Rectal smooth muscle tissue (tissue), 1 donor: ENCODE data around the gene ITPRID2.
"Not testable (repeated sequence)": the region's sequence is repeated elsewhere in the genome, so short reads cannot be mapped to it uniquely, and the experiment has no call there.

Experiments used
- H3K27ac ChIP-seq: one replicate; pipeline ENCODE4 v1.7.0; 2013; ENCODE audit warnings: low read depth, low read length, inconsistent platforms
- H3K27me3 ChIP-seq: one replicate; pipeline ENCODE4 v1.7.0; 2013; ENCODE audit warnings: low read length; ENCODE audit not compliant: control insufficient read depth, insufficient read depth
- H3K36me3 ChIP-seq: one replicate; pipeline ENCODE4 v1.7.0; 2013; ENCODE audit warnings: low read length; ENCODE audit not compliant: control insufficient read depth, insufficient read depth
- H3K4me1 ChIP-seq: one replicate; pipeline ENCODE4 v1.7.0; 2013; ENCODE audit warnings: low read length; ENCODE audit not compliant: control insufficient read depth, insufficient read depth
- H3K4me3 ChIP-seq: one replicate; pipeline ENCODE4 v1.7.0; 2013; ENCODE audit warnings: low read length
- H3K9ac ChIP-seq: one replicate; pipeline ENCODE4 v1.7.0; 2013; ENCODE audit warnings: low read length

ITPRID2 gene

DNA sequence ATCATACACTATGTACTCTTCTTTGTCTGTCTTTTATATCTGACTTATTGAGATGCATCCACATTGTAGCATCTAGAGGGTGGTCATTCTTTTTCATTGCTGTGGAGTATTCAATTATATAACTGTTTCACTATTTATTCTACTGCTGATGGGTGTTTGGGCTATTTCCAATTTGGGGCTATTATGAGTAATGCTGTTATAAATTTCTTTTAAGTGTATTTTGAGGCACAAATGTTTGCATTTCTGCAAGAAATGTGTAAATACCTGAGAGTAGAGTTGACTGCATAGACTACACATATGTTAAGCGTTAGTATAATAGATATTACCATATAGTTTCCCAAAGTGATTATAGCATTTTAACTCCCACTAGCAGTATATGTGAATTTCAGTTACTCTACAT lies 67.2 kb downstream of the ITPRID2 start:
- Histone ChIP-seq H3K27ac (no peak overlapping the region), H3K9ac (no peak overlapping the region), H3K36me3 (no peaks in the 10 kb centered on the region), H3K4me1 (no peaks in the 10 kb centered on the region), H3K4me3 (no peak overlapping the region), H3K27me3 (no peaks in the 10 kb centered on the region)

DNA sequence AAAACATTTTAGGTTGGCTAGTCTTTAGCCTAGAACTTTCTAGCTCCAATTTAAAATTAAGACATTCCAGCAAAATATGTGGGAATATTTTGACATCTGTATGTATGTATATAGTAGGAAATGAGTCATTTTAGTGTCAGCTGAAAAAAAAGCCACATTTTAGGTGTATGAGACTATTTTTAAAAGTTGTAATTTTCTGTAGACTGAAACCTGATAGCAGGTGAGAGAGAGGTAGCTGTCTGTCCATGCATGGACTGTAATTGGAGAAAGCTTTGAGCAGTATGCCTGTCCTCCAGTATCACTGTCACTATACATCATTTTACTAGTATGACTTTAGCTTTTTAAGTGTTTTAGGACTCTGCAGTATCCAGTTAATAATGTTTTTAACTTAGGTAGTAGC lies 68.0 kb downstream of the ITPRID2 start:
- H3K9ac ChIP-seq, result no peak overlapping the region
- H3K27me3 ChIP-seq, result no peaks in the 10 kb centered on the region
- H3K4me3 ChIP-seq, result no peak overlapping the region
- no peaks in the 10 kb centered on the region for H3K4me1 ChIP-seq
- H3K27ac ChIP-seq, result no peak overlapping the region
- no peaks in the 10 kb centered on the region for H3K36me3 ChIP-seq

DNA sequence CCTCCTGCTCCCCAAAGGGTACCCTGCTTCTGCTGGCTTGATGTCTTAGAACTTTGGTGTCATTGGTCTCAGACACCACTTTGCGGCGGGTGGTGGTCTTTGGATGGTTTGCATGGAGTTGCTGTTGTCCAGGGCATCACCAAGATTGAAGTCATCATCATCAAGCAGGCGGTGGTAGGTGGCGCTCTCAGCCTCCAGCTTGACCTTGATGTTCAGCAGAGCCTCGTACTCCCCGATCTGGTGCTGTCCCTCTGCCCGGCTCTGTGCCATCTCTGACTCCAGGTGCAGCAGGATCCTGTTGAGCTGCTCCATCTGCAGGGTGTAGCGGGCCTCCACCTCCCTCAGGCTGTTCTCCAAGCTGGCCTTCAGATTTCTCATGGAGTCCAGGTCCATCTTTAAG lies 69.6 kb downstream of the ITPRID2 start:
- not testable (repeated sequence) for H3K9ac ChIP-seq, H3K27me3 ChIP-seq, H3K36me3 ChIP-seq, H3K27ac ChIP-seq, H3K4me1 ChIP-seq, H3K4me3 ChIP-seq

DNA sequence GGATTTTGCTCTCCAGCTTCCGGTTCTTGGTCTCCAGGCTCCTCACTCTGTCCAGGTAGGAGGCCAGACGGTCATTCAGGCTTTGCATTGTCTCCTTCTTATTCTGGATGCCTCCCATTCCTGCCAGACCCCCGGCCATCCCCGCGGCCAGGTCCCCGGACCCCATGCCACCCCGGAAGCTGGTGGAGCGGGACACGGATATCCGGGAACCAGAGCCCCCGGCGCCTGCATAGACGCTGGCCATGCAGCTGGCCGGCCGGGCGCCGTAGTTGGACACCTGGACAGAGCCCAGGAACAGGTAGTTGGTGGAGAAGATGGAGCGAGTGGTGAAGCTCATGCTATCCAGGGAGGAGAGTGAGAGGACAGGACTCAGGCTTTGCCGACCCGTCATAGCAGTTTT lies 70.6 kb downstream of the ITPRID2 start:
- no peak overlapping the region for H3K4me3 ChIP-seq
- H3K36me3 ChIP-seq, result no peaks in the 10 kb centered on the region
- H3K4me1 ChIP-seq, result no peaks in the 10 kb centered on the region
- no peak overlapping the region for H3K9ac ChIP-seq
- H3K27ac ChIP-seq, result no peak overlapping the region
- no peaks in the 10 kb centered on the region for H3K27me3 ChIP-seq

DNA sequence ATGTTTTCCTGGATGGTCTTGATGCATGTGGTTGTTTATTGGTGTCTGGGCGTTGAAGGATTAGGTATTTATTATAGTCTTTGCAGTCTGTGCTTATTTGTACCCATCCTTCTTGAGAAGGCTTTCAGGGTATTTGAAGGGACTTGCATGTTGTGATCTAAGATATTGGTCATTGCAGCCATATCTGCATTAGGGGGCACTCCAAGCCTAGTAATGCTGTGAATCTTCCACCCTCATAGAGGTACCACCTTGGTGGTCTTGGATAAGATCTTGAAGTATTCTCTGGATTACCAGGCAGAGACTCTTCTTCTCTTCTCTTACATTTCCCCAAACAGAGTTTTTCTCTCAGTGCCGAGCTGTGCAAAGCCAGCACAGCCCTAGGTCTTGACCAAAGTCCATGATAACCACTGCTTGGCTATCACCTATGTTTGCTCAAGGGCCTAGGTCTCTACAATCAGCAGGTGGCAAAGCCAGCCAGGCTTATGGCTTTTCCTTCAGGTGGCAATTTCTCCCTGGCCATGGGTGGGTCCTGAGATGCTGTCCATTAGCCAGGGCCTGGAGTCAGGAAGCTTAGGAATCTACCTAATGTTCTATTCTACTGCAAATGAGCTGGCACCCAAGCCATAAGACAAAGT lies 78.7 kb downstream of the ITPRID2 start:
- no peaks in the 10 kb centered on the region for H3K4me1 ChIP-seq
- H3K4me3 ChIP-seq, result no peak overlapping the region
- H3K9ac ChIP-seq, result no peak overlapping the region
- H3K36me3 ChIP-seq, result no peaks in the 10 kb centered on the region
- no peak overlapping the region for H3K27ac ChIP-seq
- no peaks in the 10 kb centered on the region for H3K27me3 ChIP-seq

DNA sequence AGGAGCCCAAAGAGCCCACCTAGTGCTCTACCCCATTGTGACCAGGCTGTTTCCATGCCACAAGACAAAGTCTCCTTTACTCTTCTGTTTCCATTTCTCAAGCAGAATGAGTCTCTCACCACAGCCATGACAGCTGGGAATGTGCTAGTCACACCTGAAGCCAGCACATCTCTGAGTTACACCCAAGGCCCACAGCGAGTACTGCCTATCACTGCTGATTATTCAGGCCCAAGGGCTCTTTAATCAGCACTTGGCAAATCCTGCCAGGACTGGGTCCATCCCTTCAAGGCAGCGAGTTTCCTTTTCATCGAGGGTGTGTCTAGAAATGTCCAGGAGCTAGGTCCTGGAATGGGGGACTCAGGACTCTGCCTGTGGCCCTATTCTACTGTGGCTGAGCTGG lies 79.5 kb downstream of the ITPRID2 start:
- H3K36me3 ChIP-seq, result no peaks in the 10 kb centered on the region
- H3K27ac ChIP-seq, result no peak overlapping the region
- no peaks in the 10 kb centered on the region for H3K4me1 ChIP-seq
- H3K27me3 ChIP-seq, result no peaks in the 10 kb centered on the region
- H3K4me3 ChIP-seq, result no peak overlapping the region
- no peak overlapping the region for H3K9ac ChIP-seq

DNA sequence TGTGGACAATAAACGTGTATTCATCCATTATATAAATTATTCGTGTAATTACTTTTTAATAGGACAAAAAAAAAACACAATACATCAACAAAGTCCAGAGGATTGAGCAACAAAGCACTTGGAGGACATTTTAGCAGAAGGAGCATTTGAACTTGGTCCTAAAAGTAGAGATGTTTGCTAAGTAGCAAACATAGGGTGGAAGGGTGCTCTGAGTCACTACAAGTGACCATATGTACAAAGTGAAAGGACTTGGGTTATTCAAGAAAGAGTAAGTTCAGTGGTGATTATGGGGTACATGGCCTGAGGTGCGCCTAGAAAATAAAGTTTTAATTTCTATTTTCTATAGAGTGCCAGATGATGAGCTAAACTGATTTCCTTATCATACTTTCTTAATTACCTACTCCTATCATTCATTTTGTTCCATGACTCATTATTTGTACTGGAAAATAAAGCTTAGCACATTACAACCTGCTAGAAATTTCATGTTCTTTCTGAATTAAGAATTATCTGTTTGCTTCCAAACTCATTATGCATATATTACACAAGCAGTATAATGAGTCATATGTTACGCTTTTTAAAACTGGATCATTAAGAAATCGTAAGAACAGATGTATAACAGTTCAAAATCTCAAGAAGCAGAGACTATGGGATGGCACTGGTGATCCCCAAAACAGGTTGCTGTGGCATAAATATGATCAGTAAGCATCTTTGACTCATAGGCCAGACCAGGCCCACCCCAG lies 81.1 kb downstream of the ITPRID2 start:
- Histone ChIP-seq H3K4me3 (no peak overlapping the region), H3K4me1 (no peaks in the 10 kb centered on the region), H3K27me3 (no peaks in the 10 kb centered on the region), H3K27ac (no peak overlapping the region), H3K9ac (no peak overlapping the region), H3K36me3 (no peaks in the 10 kb centered on the region)

DNA sequence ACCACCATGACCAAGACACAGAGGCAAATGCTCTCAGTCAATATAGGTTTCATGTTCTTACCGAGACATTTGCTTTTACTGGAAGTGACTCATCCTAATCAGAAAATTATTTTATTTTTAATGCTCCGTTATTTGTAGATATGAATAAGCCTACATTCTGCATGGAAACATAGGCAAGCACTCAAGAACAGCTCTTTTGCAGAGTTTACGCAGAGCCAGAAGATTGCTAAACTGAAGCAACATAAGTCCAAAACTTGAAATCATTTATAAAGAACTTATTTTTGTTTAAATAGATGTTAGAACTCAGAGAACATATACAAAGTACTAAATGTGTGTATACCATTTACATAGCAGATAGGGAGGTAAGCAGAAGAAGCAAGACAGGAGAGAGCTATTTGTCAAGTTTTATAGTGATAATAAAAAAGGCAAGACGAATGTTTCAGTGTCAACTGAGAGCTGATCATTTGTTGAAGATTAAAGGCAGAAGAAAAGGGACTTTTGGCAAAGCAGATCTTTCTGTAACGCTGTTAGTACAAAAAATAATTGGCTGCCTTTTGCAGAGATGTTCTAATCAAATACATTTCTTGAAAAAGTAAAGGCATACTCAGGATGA lies 81.7 kb downstream of the ITPRID2 start:
- H3K27ac ChIP-seq, result no peak overlapping the region
- H3K4me3 ChIP-seq, result no peak overlapping the region
- H3K9ac ChIP-seq, result no peak overlapping the region
- H3K27me3 ChIP-seq, result no peaks in the 10 kb centered on the region
- H3K36me3 ChIP-seq, result no peaks in the 10 kb centered on the region
- no peaks in the 10 kb centered on the region for H3K4me1 ChIP-seq

DNA sequence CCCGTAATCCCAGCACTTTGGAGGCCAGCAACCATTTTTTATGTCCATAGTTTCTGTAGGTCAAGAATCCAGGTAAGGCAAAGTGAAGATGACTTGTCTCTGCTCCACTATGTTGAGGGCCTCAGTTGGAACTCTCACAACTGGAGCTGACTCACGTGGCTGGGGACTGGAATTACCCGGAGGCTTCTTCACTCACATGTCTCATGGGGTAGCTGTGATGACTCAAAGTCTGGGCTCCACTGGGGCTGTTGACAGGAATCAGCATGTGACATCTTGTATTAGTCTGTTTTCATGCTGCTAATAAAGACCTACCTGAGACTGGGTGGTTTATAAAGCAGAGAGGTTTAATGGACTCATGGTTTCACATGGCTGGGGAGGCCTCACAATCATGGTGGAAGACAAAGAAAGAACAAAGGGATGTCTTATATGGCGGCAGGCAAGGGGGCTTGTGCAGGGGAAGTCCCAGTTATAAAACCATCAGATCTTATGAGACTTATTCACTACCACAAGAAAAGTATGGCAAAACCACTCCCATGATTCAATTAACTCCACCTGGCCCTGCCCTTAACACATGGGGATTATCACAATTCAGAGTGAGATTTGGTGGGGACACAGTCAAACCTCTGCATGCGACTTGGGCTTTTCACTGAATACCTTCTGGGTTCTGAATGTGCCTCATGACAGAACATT lies 86.3 kb downstream of the ITPRID2 start:
- H3K4me1 ChIP-seq, result no peaks in the 10 kb centered on the region
- H3K4me3 ChIP-seq, result no peak overlapping the region
- H3K27ac ChIP-seq, result no peak overlapping the region
- H3K36me3 ChIP-seq, result no peaks in the 10 kb centered on the region
- H3K27me3 ChIP-seq, result no peaks in the 10 kb centered on the region
- no peak overlapping the region for H3K9ac ChIP-seq

DNA sequence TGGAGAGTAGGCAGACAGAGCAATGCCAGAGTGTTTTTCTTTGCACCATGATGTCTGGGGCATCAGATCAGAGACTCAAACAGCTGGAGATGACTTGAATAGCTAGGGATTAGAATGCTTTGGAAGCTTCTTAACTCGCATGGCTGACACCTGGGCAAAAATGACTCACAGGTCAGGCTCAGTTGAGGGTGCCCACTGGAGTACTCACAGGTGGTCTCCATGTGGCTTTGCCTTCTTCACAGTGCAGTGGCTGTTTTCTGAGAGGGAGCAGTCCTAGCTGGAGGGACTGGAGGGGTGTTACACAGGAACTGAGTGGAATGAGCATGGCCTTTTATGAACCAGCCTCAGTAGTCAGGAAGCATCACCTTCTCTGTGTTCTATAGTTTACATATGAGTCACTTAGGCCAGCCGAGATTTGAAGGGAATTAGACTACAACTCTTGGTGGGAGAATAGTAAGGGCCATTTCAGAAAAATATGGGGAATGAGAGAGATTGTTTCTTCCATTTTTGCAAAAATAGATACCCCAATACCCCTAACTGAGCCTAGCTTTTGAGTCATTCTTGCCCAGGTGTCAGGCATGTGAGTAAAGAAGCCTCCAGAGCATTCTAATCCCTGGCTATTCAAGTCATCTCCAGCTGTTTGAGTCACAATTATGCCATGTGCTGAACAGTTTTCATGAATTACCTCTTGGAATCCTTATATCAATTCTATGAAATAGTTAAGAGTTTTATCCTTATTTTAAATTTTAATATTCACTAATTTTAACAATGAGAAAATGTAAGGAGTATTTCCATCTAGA lies 87.0 kb downstream of the ITPRID2 start:
- Histone ChIP-seq H3K27me3 (no peaks in the 10 kb centered on the region), H3K36me3 (no peaks in the 10 kb centered on the region), H3K4me3 (no peak overlapping the region), H3K4me1 (no peaks in the 10 kb centered on the region), H3K27ac (no peak overlapping the region), H3K9ac (no peak overlapping the region)
